Cardiac atrium fibroblast (primary cell): ENCODE results near the gene NCAN. TPM values are rescaled to one million over a fixed set of nuclear protein-coding genes. Genes with fewer than 3 reads are reported as not detected.

Experiments used
- total RNA-seq: library from RNA; depleted of rRNA; stranded (reverse); fragments of >200 nt; gene quantifications from 2 replicates; pipeline ENCODE4 v1.2.3, GENCODE V29; 2015

The NCAN gene
- not detected in 2 replicates for total RNA-seq

DNA sequence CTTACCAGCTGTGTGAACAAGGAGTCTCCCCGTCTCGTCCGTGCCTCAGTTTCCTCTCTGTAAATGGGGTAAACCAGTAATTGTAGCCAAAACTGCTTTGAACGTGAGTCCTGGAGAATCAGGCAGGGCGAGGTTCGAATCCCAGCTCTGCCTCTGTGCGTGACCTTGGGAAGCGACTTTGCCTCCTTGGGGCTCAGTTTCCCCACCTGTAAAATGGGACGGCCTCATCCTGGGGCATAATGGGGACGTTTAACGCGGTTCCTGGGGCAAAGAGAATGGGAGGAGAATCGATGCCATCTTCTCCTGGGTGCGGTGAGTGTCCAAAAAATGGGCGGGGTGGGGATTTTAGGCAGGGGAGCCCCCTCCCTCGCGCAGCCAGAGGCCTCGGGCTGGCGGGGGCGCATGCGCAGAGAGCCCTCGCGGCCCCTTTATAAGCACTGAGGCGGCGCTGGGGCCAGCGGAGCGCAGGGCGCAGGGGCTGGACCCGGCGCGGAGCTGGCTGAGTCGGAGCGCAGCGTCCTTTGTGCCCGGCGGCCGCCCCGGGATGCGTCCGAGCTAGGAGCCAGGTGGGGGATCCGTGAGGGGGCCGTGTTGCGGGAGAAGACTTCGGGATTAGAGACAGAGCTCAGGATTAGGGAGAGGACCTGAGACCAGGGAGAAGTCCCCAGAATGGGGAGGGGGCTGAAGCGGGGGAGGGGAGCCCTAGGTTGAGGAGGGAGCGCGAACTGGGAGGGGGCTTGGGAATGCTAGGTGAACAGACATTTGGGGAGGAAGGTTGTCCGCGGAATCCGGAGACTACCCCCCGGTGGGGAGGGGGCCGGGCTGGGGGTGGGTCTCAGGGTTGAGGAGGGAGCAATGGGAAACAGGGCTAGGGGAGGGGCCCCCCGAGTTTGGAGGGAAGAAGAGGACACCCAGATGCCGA is at the start of gene NCAN:
NCAN (plus strand) TSS at position 460 of the 922 bp plus-strand sequence. CDS start 4,996 bp downstream, outside the sequence.

GRCh38 chr19:19170053-19170872 is 41.5 kb upstream of the NCAN start, which contains the start of gene MEF2B:
TSS of gene MEF2B (minus strand) at chr19:19170263. CDS start at chr19:19150735, 19,528 bp downstream.

GRCh38 chr19:19192078-19192882 is 19.5 kb upstream of the NCAN start, which contains the start of the genes BORCS8 and RFXANK:
TSS of gene BORCS8 (minus strand) at chr19:19192152. CDS start at chr19:19192117, 35 bp downstream.
TSS of gene RFXANK (plus strand) at chr19:19192258. CDS start at chr19:19193947, 1,689 bp downstream.

GRCh38 chr19:19203012-19203856 is 8.5 kb upstream of the NCAN start, which contains the start of gene NR2C2AP:
TSS of gene NR2C2AP (minus strand) at chr19:19203414. CDS start at chr19:19203060, 354 bp downstream.

Other genes starting within 250 kb of the NCAN start
- gene SUGP2, start 178.4 kb upstream of the NCAN start, total RNA-seq = 15.3 and 24.3 TPM in 2 replicates
- 28.7 and 33.5 TPM in 2 replicates for gene ARMC6, start 178.4 kb upstream of the NCAN start, total RNA-seq
- 4.3 and 5.5 TPM in 2 replicates for gene SLC25A42, start 148.0 kb upstream of the NCAN start, total RNA-seq
- gene TMEM161A, start 73.5 kb upstream of the NCAN start, total RNA-seq = 28.5 and 34.2 TPM in 2 replicates
- not detected in 2 replicates for gene MEF2B, start 41.7 kb upstream of the NCAN start, total RNA-seq
- gene BORCS8, start 19.8 kb upstream of the NCAN start, total RNA-seq = 7.9 and 21.1 TPM in 2 replicates
- gene RFXANK, start 19.7 kb upstream of the NCAN start, total RNA-seq = 49.9 and 70.4 TPM in 2 replicates
- 4.7 and 7.9 TPM in 2 replicates for gene NR2C2AP, start 8.5 kb upstream of the NCAN start, total RNA-seq
- 0.49 and 0.72 TPM in 2 replicates for gene TM6SF2, start 61.3 kb downstream of the NCAN start, total RNA-seq
- 27.4 and 32.9 TPM in 2 replicates for gene SUGP1, start 108.6 kb downstream of the NCAN start, total RNA-seq
- 17.7 and 21.4 TPM in 2 replicates for gene MAU2, start 108.9 kb downstream of the NCAN start, total RNA-seq
- 43.1 and 51.7 TPM in 2 replicates for gene GATAD2A, start 193.7 kb downstream of the NCAN start, total RNA-seq